Natural killer cell treated with Interleukin-12 subunit alpha and Interleukin-12 subunit beta and Interleukin-15 and Interleukin-18, amount 100 ng/mL, for 72 hours (primary cell): Measurements from ENCODE around the gene FAM222B. TPM values are rescaled to one million over a fixed set of nuclear protein-coding genes. Genes with fewer than 3 reads are reported as not detected.
"Not testable (repeated sequence)": the region's sequence is repeated elsewhere in the genome, so short reads cannot be mapped to it uniquely, and the experiment has no call there.

Source experiments
- ATAC-seq, 2 donors: fragments of 150-1000 bp; cut with Tn5 transposase in 1 of 2; sonication (Bioruptor Pico), chemical (Tn5 transposase) in 1 of 2; 2 replicates each; pipeline ENCODE4 v1.10.0; 2021
- DNase-seq: peaks from one replicate; pipeline ENCODE4 v3.0.0; 2022; ENCODE audit warnings: low spot score
- H3K27ac Mint-ChIP-seq, 2 donors: 1 replicate in 1 of 2; 2 replicates in 1 of 2; pipeline ENCODE4 v1.8.0; 2022; ENCODE audit warnings: mixed read lengths in 2 of 2, mild to moderate bottlenecking in 1 of 2, moderate library complexity in 1 of 2
- H3K27me3 Mint-ChIP-seq, 2 donors: 1 replicate in 1 of 2; 2 replicates in 1 of 2; pipeline ENCODE4 v1.8.0; 2022; ENCODE audit warnings: mixed read lengths in 2 of 2
- H3K36me3 Mint-ChIP-seq: one replicate; pipeline ENCODE4 v1.8.0; 2022; ENCODE audit warnings: mixed read lengths
- H3K4me1 Mint-ChIP-seq, 2 donors: 1 replicate in 1 of 2; 2 replicates in 1 of 2; pipeline ENCODE4 v1.8.0; 2022; ENCODE audit warnings: low read depth in 2 of 2, mixed read lengths in 2 of 2, mild to moderate bottlenecking in 1 of 2
- H3K4me3 Mint-ChIP-seq: one replicate; pipeline ENCODE4 v1.8.0; 2022; ENCODE audit warnings: mixed read lengths
- H3K9me3 Mint-ChIP-seq: 2 replicates; pipeline ENCODE4 v1.8.0; 2022; ENCODE audit warnings: mixed read lengths
- total RNA-seq, 2 donors: library from RNA; stranded (reverse); gene quantifications; one replicate each; pipeline ENCODE4 v1.2.3, GENCODE V29; 2022

Gene FAM222B
- total RNA-seq, 2 donors from 2014 or later, result 21.7 to 23.5 TPM

- Mint-ChIP-seq H3K4me3 (no peak overlapping the region), H3K27ac (no peak overlapping the region), H3K9me3 (no peaks in the 10 kb centered on the region), H3K4me1 (peaks cover 0 to 4% of the 10 kb centered on the region in 2 donors), H3K27me3 (no peaks in the 10 kb centered on the region), H3K36me3 (no peaks in the 10 kb centered on the region)
- DNase-seq (no peak), ATAC-seq (peak in 1 of 2 donors; percentile 5)
Observed at GRCh38 chr17:28737770-28738679, 104.6 kb downstream of the FAM222B start.

- no peak overlapping the region for H3K4me3 Mint-ChIP-seq
- H3K4me1 Mint-ChIP-seq, result peaks cover 0 to 4% of the 10 kb centered on the region in 2 donors
- H3K27me3 Mint-ChIP-seq, result no peaks in the 10 kb centered on the region
- no peak overlapping the region for H3K27ac Mint-ChIP-seq
- no peak for DNase-seq
- peak in 1 of 2 donors; percentile 43 for ATAC-seq
- no peaks in the 10 kb centered on the region for H3K9me3 Mint-ChIP-seq
- no peaks in the 10 kb centered on the region for H3K36me3 Mint-ChIP-seq
Observed at GRCh38 chr17:28737316-28737715, 105.3 kb downstream of the FAM222B start.

DNA sequence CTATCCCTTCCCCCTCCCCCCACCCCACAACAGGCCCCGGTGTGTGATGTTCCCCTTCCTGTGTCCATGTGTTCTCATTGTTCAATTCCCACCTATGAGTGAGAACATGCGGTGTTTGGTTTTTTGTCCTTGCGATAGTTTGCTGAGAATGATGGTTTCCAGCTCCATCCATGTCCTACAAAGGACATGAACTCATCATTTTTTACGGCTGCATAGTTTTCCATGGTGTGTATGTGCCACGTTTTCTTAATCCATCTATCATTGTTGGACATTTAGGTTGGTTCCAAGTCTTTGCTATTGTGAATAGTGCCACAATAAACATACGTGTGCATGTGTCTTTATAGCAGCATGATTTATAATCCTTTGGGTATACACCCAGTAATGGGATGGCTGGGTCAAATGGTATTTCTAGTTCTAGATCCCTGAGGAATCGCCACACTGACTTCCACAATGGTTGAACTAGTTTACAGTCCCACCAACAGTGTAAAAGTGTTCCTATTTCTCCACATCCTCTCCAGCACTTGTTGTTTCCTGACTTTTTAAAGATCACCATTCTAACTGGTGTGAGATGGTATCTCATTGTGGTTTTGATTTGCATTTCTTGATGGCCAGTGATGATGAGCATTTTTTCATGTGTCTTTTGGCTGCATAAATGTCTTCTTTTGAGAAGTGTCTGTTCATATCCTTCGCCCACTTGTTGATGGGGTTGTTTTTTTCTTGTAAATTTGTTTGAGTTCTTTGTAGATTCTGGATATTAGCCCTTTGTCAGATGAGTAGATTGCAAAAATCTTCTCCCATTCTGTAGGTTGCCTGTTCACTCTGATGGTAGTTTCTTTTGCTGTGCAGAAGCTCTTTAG lies 106.4 kb downstream of the FAM222B start:
- not testable (repeated sequence) for H3K27me3 Mint-ChIP-seq, DNase-seq, H3K27ac Mint-ChIP-seq, ATAC-seq, H3K4me3 Mint-ChIP-seq, H3K9me3 Mint-ChIP-seq, H3K4me1 Mint-ChIP-seq, H3K36me3 Mint-ChIP-seq

DNA sequence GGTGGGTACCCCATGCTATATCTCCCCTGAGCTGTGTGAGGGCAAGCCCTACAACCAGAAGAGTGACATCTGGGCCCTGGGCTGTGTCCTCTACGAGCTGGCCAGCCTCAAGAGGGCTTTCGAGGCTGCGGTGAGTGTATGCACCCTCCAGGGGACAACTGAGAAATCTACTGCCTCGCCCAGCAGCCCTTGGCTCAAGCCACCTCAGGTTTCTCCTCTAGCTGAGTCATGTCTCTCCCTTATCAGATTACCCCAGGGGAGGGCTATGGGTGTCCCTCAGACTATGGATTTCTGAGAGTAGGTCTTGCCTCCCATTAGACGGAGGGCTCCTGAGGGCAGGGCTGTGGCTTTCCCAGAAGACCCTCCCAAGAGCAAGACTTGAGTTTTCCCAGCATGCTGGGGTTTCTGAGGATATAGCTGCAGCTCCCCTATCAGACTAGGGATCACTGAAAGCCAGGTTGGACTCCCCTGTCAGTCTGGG lies 107.3 kb downstream of the FAM222B start:
- peaks cover 0 to 4% of the 10 kb centered on the region in 2 donors for H3K4me1 Mint-ChIP-seq
- no peaks in the 10 kb centered on the region for H3K36me3 Mint-ChIP-seq
- no peaks in the 10 kb centered on the region for H3K9me3 Mint-ChIP-seq
- H3K27ac Mint-ChIP-seq, result no peak overlapping the region
- ATAC-seq (peak in 1 of 2 donors; percentile 14), DNase-seq (no peak)
- H3K27me3 Mint-ChIP-seq, result no peaks in the 10 kb centered on the region
- no peak overlapping the region for H3K4me3 Mint-ChIP-seq

GRCh38 chr17:28734712-28735241 lies 107.8 kb downstream of the FAM222B start:
- H3K27ac Mint-ChIP-seq, result no peak overlapping the region
- H3K36me3 Mint-ChIP-seq, result no peaks in the 10 kb centered on the region
- peak; percentile 8 to 20 for ATAC-seq
- no peak for DNase-seq
- H3K27me3 Mint-ChIP-seq, result no peaks in the 10 kb centered on the region
- H3K4me3 Mint-ChIP-seq, result no peak overlapping the region
- H3K9me3 Mint-ChIP-seq, result no peaks in the 10 kb centered on the region
- peaks cover 2 to 6% of the 10 kb centered on the region in 2 donors for H3K4me1 Mint-ChIP-seq

DNA sequence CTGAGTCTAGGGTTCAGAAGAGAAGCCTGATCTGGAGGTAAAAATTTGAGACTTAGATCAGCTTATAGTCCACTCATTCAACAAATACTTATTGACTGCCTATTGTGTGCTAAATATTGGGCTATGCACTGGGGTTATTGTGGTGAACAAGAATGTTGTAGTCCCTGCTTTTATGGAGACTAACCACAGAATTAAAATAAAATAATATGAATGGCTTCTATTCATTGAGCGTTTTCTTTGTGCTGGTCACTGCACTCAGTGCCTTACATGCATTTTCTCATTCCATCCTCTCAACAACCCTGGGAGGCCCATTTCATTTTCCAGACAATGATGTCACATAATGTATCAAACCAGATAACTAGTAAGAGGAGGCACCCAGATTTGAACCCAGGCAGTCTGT lies 109.2 kb downstream of the FAM222B start:
- Mint-ChIP-seq H3K4me3 (no peak overlapping the region), H3K27ac (no peak overlapping the region), H3K4me1 (peaks cover 10 to 12% of the 10 kb centered on the region in 2 donors), H3K9me3 (no peaks in the 10 kb centered on the region), H3K36me3 (no peaks in the 10 kb centered on the region), H3K27me3 (no peaks in the 10 kb centered on the region)
- no peak for DNase-seq
- ATAC-seq, result no peak

DNA sequence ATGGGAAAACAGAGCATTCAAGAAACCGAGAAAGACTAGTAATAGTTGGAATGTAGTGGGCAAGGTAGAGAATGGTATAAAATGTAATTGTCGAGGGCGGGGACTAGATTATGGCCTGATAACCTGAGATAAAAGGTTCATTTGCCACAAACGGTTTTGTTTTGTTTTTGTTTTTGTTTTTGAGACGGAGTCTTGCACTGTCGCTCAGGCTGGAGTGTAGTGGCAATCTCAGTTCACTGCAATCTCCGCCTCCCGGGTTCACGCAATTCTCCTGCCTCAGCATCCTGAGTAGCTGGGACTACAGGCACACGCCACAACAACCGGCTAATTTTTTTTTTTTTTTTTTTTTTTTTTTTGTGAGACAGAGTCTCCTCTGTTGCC lies 112.7 kb downstream of the FAM222B start:
- ATAC-seq (no peak), DNase-seq (no peak)
- Mint-ChIP-seq H3K27me3 (no peaks in the 10 kb centered on the region), H3K9me3 (no peaks in the 10 kb centered on the region), H3K36me3 (peaks cover under 1% of the 10 kb centered on the region), H3K4me1 (peaks cover 35 to 37% of the 10 kb centered on the region in 2 donors), H3K4me3 (no peak overlapping the region), H3K27ac (peak overlapping the region in 1 of 2 donors; percentile 29)

DNA sequence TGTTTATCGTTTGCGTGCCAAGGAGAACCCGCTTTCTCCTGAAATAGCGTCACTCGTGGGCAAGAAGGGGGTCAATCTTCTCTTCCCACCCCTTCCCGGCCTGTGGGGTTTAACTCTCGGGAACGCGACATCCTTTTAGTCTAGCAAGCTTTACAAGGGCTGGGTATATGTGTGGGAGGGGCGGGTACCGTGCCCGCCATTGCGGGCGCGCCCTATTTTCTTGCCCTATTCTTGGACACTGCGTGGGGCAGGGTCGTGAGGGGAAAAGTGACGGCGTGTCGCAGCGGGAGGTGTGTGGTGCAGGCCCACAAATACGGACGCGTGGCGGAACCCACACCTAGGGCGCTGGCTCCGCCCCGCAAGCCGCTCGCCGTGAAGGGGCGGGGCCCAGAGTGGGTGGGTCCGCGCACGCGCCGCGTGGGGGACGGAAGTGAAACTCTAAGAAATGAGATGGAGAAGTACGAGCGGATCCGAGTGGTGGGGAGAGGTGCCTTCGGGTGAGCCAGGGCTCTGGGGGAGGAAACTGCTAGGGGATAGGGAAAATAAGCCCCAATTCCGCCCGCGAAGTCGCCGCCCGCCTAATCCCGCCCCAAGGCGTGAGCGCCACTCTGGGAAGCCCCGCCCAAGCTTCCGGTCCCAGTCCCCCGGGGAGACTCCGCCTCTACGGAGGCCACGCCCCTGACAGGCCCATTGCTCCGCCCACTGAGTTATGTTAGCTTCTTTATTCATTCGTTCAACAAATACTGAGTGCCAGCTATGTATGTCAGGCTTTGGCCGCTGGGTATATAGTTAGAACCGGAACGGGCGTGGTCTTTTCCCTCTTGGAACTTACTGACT lies 114.0 kb downstream of the FAM222B start, which contains the start of gene NEK8:
Gene NEK8 (plus strand): TSS at position 425 of the 837 bp plus-strand sequence. CDS start 26 bp downstream, at position 451.
- Mint-ChIP-seq H3K9me3 (no peaks in the 10 kb centered on the region), H3K36me3 (peaks cover 14% of the 10 kb centered on the region), H3K4me3 (peak within 1 kb of the TSS; percentile 91), H3K27ac (peak within 1 kb of the TSS; percentile 95 to 98), H3K4me1 (peaks cover 47 to 50% of the 10 kb centered on the region in 2 donors), H3K27me3 (no peaks in the 10 kb centered on the region)
- ATAC-seq (peak; percentile 74 to 84), DNase-seq (peak; percentile 96)

DNA sequence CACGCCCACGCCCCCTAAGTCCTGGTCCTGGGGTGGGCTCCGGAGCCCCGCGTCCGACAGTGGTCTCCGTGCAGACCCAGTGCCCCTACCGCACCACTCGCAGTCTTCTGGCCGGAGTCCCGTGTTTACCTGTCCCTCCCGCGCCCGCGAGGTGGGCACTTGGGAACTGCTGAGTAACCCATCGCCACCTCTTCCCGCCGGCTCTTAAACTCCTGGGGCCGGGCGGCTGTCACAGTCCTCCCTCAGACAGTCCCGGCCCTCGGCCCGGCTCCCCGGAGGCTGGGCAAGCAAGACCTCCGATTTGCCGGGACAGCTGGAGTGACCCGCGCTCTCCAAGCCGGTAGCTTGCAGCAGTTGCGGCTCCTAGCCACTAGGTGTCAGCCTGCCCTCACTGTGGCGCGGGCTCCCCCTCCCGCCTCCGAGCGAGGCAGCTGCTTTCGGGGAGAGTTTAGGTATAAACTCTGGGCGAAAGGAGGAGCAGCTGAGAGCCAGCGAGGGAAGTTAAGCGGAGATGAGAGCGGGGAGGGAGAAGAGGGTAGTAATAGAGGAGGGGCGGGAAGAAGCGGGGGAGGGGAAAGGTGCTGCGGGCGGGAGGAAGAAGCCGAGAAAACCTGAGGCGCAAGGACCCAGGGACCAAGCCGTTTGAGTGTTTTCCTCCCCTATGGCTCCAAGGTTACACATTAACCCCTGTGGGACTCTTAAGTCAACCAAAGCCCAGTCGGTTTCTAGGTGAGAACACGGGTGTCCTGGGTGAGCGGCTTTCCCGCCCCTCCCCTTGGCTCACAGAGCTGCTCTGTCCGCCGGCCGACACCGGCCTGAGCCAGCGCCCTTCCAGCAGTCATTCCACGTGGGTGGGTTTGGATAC lies 115.7 kb downstream of the FAM222B start:
- Mint-ChIP-seq H3K4me1 (peaks cover 55 to 56% of the 10 kb centered on the region in 2 donors), H3K27ac (peak overlapping the region; percentile 95 to 98), H3K4me3 (peak overlapping the region; percentile 91), H3K36me3 (peaks cover 18% of the 10 kb centered on the region), H3K27me3 (no peaks in the 10 kb centered on the region), H3K9me3 (no peaks in the 10 kb centered on the region)
- DNase-seq (peak; percentile 93), ATAC-seq (peak; percentile 69 to 76)

- Mint-ChIP-seq H3K27me3 (no peaks in the 10 kb centered on the region), H3K4me1 (peaks cover 59 to 60% of the 10 kb centered on the region in 2 donors)
Observed at GRCh38 chr17:28726226-28726626, 116.4 kb downstream of the FAM222B start, which contains the start of gene TLCD1. TLCD1 (minus strand) TSS chr17:28726233; CDS start chr17:28726097, 136 bp downstream.

GRCh38 chr17:28725660-28726225 lies 116.8 kb downstream of the FAM222B start:
- DNase-seq, result no peak
- no peaks in the 10 kb centered on the region for H3K9me3 Mint-ChIP-seq
- peaks cover 24% of the 10 kb centered on the region for H3K36me3 Mint-ChIP-seq
- H3K4me1 Mint-ChIP-seq, result peaks cover 61 to 62% of the 10 kb centered on the region in 2 donors
- ATAC-seq, result peak in 1 of 2 donors; percentile 8
- peak overlapping the region; percentile 38 to 80 for H3K27ac Mint-ChIP-seq
- no peaks in the 10 kb centered on the region for H3K27me3 Mint-ChIP-seq
- H3K4me3 Mint-ChIP-seq, result peak overlapping the region; percentile 97

More at GRCh38 chr17:28726226-28726626, 116.4 kb downstream of the FAM222B start, which contains the start of gene TLCD1:
- ATAC-seq (peak; percentile 60 to 71), DNase-seq (peak; percentile 84)
- Mint-ChIP-seq H3K4me3 (peak within 1 kb of the TSS; percentile 97), H3K27ac (peak within 1 kb of the TSS; percentile 95 to 98), H3K9me3 (no peaks in the 10 kb centered on the region), H3K36me3 (peaks cover 22% of the 10 kb centered on the region)
